GM18867 (cell line): ENCODE data around the gene DESI2.

Experiments used
- ATAC-seq: cut with Tn5 transposase; IDR thresholded peaks from one replicate; pipeline ENCODE4 v1.9.1; 2021; ENCODE audit warnings: mild to moderate bottlenecking, moderate library complexity; ENCODE audit not compliant: unreplicated experiment

The DESI2 gene

GRCh38 chr1:244652623-244653438, at the start of gene DESI2:
Gene DESI2 (plus strand): TSS chr1:244653126. CDS start chr1:244653314, 188 bp downstream.
- peak; percentile 95 for ATAC-seq

- ATAC-seq: no peak
Measured at GRCh38 chr1:244603498-244603897, 49.4 kb upstream of the DESI2 start.

DNA sequence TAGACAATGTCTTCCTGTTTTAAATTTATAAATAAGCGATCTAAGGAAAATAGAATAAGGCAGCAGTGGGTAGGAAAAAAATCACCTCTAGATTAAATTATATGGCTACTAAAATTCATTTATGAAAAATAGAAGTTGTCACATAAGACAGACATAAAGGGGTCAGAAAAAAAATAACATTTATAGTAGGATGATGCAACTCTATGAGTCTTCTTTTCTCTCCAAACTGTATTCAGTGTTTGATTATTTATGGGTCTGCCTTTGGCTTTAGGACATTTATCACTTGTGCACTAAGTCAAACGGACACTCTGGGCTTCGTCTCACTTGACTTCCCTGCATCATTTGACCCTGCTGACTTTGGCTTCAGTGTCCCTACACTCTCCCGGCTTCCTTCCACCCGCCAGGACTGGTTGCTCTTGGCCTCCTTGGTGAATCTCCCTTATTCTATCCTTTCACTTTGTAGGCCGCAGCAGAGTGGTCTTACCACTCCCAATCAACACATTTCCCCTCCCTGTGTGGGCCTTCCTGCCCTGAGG, 47.0 kb upstream of the DESI2 start:
- no peak for ATAC-seq

DNA sequence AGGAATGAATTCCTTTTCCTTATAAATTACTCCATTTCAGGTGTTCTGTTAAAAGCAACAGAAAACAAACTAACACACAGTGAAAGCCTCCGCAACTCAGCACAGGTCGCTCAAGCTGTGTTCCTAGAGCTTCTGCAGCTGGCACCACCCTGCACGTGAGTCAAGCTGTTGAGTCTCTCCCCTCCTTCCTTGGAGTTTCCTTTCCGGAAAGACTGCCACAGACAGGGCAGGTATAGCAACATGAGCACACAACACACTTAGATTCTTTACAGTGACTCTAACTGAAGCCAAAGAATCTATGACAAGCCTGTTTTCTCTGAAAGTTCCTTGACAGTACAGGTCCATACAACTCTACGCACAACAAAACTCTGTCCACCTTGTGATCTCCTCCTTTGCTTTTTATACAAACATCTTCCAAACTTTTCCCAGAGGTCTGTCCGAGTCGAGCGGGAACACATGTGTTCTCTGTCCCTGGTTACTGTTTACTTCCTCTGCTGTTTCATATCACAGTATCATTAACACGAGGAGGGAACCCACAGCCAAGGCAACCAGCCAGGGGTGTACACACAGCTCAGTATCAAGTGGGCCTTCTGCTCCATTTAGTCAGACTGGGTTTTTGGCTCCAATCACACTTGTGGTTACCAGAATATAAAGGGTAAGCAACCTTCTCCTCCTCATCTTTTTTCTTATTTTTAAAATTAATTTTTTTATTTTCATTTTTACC, 38.7 kb upstream of the DESI2 start:
- ATAC-seq: no peak

DNA sequence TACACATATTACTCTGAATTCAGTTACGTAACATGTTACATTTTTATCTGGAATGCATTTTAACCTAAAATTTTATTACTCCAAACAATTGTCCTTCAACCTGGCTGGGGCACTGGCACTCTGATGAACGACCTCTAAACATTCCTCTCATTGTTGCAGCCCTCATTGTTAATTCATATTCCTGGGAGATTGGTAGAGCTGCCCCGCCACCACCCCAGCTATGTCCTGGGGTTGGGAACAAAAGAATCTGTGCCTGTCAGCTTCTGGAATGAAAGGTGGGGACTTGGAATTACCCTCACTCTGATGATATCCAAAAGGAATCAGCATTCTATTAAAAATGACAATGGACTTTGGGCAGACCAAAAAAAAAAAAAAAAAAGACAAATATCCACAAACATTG, 38.0 kb upstream of the DESI2 start:
- ATAC-seq: no peak

DNA sequence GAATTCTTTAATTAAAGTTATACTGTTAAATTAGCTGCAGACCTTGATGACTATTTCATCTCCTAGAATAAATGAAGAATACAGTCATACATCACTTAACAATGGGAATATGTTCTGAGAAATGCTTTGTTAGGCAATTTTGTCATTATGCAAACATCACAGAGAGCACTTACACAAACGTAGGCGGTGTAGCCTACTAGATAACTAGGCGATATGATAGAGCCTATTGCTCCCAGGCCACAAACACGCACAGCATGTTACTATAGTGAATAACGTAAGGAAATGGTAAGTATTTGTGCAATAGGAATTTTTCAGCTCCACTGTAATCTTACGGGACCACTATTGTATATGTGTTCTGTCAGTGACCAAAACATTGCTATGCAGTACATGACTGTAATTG, 37.6 kb upstream of the DESI2 start:
- ATAC-seq: no peak

GRCh38 chr1:244626709-244627108, 26.2 kb upstream of the DESI2 start:
- ATAC-seq: no peak

- ATAC-seq: no peak
Measured at GRCh38 chr1:244628789-244629188, 24.1 kb upstream of the DESI2 start.

DNA sequence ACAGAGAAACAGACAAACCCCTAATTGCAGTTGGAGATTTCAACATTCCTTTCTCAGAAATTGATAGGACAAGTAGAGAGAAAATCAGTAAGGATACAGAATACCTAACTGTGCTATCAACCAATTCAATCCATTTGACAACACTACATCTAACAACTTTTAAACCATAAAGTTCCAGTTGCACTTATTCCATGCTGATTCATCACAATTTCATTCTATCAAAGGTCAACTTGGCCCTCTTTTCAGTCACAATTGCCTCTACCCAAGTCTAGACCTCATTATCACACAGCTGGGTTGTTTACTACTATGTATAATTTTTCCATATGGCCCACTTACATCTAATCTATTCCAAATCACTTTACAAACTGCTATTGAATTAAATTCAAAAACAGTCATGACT, 19.8 kb upstream of the DESI2 start:
- ATAC-seq: no peak

GRCh38 chr1:244634546-244634945, 18.4 kb upstream of the DESI2 start:
- no peak for ATAC-seq

DNA sequence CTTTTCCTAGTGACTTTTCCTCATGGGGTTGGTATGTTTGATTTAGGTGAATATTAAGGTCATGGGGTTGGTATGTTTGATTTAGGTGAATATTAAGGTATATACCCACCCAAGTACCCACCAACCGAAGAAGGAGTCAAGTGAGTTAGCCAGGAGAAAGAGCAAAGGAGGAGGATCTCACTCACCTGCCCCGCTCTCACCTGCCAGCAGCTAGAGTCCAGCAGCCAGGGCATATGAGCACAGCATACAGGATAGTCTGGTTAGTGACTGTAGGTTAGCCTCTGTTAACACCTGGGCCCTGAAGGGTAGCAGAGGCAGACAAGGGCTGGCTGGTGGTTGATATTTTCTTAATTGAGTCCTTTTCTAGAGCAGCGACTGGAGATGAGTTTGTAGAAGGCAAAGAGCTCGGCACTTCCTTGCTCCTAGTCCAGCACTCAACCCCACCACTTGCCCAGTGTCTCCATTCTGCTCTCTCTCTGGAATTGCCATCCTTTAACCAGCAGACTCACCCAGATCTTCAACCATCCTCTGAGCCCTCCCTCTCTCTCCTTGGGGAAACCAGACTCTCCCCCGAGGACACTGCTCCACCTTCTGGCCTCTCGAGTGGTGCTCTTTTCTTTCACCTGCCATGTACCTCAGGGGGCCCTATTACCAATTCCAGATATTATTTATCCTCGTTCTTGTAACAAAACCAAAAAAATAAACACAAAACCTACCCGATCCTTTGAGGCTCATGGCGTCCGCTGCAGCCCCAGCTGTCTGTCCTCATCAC, 16.3 kb upstream of the DESI2 start:
- ATAC-seq: no peak

DNA sequence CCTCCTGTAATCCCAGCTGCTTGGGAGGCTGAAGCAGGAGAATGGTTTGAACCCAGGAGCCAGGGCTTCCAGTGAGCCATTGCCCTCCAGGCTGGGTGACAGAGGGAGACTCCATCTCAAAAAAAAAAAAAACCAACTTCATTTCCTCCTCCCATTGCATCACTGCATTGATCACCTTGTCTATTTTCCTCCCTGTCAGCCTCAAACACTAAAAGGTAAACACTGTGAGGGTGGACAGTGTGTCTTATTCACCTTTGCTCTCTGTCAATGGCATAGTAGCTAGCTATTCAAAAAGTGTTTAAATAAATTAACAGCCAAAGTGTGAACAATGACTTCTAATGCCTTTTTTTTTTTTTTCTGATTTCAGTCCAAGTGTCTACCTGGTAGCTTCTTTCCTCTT, 13.4 kb upstream of the DESI2 start:
- ATAC-seq: no peak

GRCh38 chr1:244640917-244641316, 12.0 kb upstream of the DESI2 start:
- ATAC-seq: no peak

DNA sequence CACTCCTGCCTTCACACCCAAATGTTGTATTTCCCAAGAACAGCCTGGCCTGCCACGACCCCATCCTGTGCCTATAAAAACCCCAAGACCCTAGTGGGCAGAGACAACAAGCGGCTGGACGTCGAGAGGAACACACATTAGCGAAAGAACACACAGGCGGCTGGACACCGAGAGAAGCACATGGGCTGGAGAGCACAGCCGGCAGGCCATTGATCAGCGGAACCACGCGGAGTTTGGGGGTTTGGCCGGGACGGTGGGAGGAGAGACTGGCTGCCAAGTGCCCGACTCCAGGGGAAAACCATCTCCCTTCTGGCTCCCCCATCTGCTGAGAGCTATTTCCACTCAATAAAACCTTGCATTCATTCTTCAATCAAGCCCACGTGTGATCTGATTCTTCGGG, 10.4 kb upstream of the DESI2 start:
- ATAC-seq: no peak

DNA sequence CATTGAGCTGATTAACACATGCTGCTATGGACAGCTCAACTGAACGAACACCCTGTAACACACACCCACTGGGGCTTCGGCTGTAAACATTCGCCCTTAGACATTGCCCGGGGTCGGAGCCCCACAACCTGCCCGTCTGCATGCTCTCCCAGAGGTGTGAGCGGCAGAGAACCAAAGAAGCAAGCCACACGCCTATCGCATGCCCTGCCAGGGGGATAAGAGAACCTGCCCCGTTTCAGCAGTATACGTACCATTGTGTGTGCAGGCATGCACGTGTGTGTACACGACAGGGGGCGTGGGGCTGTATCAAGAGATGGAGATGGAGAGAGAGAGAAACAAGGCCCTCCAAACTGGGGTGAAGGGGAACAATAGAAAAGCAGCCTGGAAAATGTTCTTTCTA, 9.9 kb upstream of the DESI2 start:
- ATAC-seq: no peak

DNA sequence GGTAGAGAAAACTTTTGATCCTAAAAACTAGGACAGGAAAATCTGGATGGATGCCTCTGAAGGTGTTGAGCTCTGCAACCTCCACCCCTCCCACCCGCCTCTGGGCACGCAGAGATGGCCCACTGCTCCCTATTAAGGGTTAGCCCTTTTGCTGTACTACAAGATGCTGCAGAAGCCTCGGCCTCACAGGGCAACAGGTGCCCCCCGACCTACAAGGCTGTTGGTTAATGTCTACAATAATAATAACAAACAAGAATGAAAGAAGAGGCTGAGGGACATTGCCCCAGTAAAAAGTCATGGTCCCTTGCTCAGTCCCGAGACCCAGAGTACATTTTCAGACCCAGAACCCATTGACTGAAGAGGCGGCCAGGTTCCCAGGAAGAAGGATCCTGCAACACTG, 7.5 kb upstream of the DESI2 start:
- ATAC-seq: no peak

- no peak for ATAC-seq
Measured at GRCh38 chr1:244645890-244646289, 7.0 kb upstream of the DESI2 start.

DNA sequence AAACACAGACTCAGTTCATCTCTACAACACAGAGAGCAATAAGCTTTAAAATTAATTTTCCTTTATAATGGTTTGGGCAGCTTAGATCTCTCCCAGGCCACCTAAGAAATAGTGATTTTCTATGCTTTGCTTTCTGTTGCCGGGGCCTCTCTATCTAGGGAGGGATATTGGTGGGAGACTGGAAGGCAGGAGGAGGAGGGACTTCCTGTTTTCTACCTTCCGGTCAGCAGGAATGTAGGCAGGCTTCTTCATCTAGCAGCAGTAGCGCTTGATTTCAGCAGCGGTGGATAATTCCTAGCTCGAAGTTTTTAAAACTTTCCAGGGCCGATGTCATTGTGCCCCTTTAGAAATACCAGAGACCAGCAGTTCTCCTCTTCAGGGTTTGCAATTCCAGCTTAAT, 5.1 kb upstream of the DESI2 start:
- no peak for ATAC-seq

GRCh38 chr1:244651956-244652622, 837 bp upstream of the DESI2 start:
- no peak for ATAC-seq

- no peak for ATAC-seq
Measured at GRCh38 chr1:244653439-244654107, 647 bp downstream of the DESI2 start.
